A673 (cell line): ENCODE data around the gene PRR5. TPM values are rescaled to one million over a fixed set of nuclear protein-coding genes. Genes with fewer than 3 reads are reported as not detected.
"Not testable (repeated sequence)": the region's sequence is repeated elsewhere in the genome, so short reads cannot be mapped to it uniquely, and the experiment has no call there.

Source experiments
- Bru-seq: library from RNA; stranded (reverse); fragments of 400-500 nt; gene quantifications from one replicate; lab custom pipeline; 2021; lab: Mats Ljungman, UMichigan
- BruChase-seq, 2 experiments: library from RNA; stranded (reverse); fragments of 400-500 nt; gene quantifications; one replicate each; lab custom pipeline; 2021; lab: Mats Ljungman, UMichigan
- BruUV-seq: library from RNA; stranded (reverse); fragments of 400-500 nt; replicated peaks from 2 replicates; lab custom pipeline; 2021; lab: Mats Ljungman, UMichigan
- CTCF ChIA-PET: fragments of 300-600 bp; sonication (Branson Sonifier 250); formaldehyde crosslinking; loops from one replicate; lab custom pipeline; 2022; ENCODE audit warnings: antibody characterized with exemption; lab: Charles Lee
- POLR2A ChIA-PET: fragments of 300-600 bp; sonication (Branson Sonifier 250); formaldehyde crosslinking; loops from one replicate; lab custom pipeline; 2022; ENCODE audit warnings: antibody characterized with exemption; ENCODE audit not compliant: low non-redundant PET; lab: Charles Lee
- DNase-seq: peaks from one replicate; pipeline ENCODE4 v3.0.0-alpha.2; 2015; ENCODE audit warnings: low spot score
- H3K27ac ChIP-seq: fragments of 200-600 bp; sonication (generic); 2 replicates; pipeline ENCODE4 v1.5.1; 2016; ENCODE audit warnings: mixed run types, low read depth, mild to moderate bottlenecking, mixed read lengths, antibody characterized with exemption, low read length; ENCODE audit not compliant: poor library complexity, severe bottlenecking
- H3K27me3 ChIP-seq: fragments of 200-600 bp; sonication (generic); replicated peaks from 2 replicates; pipeline ENCODE4 v1.6.1; 2017; ENCODE audit warnings: mixed run types, low read depth, mild to moderate bottlenecking, mixed read lengths, antibody characterized with exemption, low read length; ENCODE audit not compliant: insufficient read depth, poor library complexity
- H3K36me3 ChIP-seq: fragments of 200-600 bp; sonication (generic); 2 replicates; pipeline ENCODE4 v1.6.1; 2016; ENCODE audit warnings: mixed run types, mild to moderate bottlenecking, mixed read lengths, antibody characterized with exemption, low read length; ENCODE audit not compliant: insufficient read depth, poor library complexity, severe bottlenecking
- H3K4me1 ChIP-seq: fragments of 200-600 bp; sonication (generic); 2 replicates; pipeline ENCODE4 v1.6.1; 2017; ENCODE audit warnings: mixed run types, mild to moderate bottlenecking, mixed read lengths, antibody characterized with exemption, low read length; ENCODE audit not compliant: insufficient read depth, poor library complexity, severe bottlenecking
- H3K4me3 ChIP-seq: fragments of 200-600 bp; sonication (generic); 2 replicates; pipeline ENCODE4 v1.5.1; 2016; ENCODE audit warnings: low read depth, mixed run types, mild to moderate bottlenecking, mixed read lengths, low read length; ENCODE audit not compliant: poor library complexity, severe bottlenecking
- H3K9me3 ChIP-seq: fragments of 200-600 bp; sonication (generic); 2 replicates; pipeline ENCODE4 v1.6.1; 2016; ENCODE audit warnings: mixed run types, low read depth, mild to moderate bottlenecking, mixed read lengths, antibody characterized with exemption, low read length; ENCODE audit not compliant: poor library complexity, severe bottlenecking
- CTCF ChIP-seq: fragments of 300-800, 200-600 bp; sonication (generic); conservative IDR thresholded peaks from 2 replicates; pipeline ENCODE4 v1.5.1; 2017; ENCODE audit warnings: low read depth, mild to moderate bottlenecking, antibody characterized with exemption, low read length, moderate library complexity, mixed read lengths
- EZH2 ChIP-seq: fragments of 200-600 bp; sonication (generic); IDR thresholded peaks from 2 replicates; pipeline ENCODE4 v1.6.1; 2017; ENCODE audit warnings: borderline replicate concordance, low read depth, mild to moderate bottlenecking, mixed read lengths, antibody characterized with exemption, low read length; ENCODE audit not compliant: poor library complexity, severe bottlenecking
- intact Hi-C: fragments of 100-400 bp; cut with micrococcal nuclease; formaldehyde crosslinking; loops from one replicate; pipeline ENCODE4 v1.10.0; 2022; ENCODE audit not compliant: unreplicated experiment
- long read RNA-seq: library from polyadenylated mRNA; stranded (forward); transcript quantifications from one replicate; pipeline ENCODE4 v2.0.0, GENCODE V29; 2022
- total RNA-seq: library from RNA; stranded (reverse); gene quantifications from 2 replicates; pipeline ENCODE4 v1.2.3, GENCODE V29; 2021

Gene PRR5
- total RNA-seq (15.6 and 17.9 TPM in 2 replicates), Bru-seq, nascent RNA (percentile 21 among the genes with signal in this experiment), BruChase-seq, experiment 1, labeled RNA remaining after a 2-hour chase (percentile 24 among the genes with signal in this experiment), BruChase-seq, experiment 2, labeled RNA remaining after a 6-hour chase (percentile 27 among the genes with signal in this experiment)
- long read RNA-seq, transcript PRR5-202 (8 exons, 1,878 nt): major isoform, 10 of 25 reads
- long read RNA-seq, partial matches to known transcripts: 4 of 25 reads
- long read RNA-seq, other reads (novel, unspliced or antisense): 8 of 25 reads

GRCh38 chr22:44701824-44702478 is at the start of gene PRR5:
Gene PRR5 (plus strand): TSS chr22:44702204. CDS start chr22:44702475, 271 bp downstream.
- peaks cover 4% of the 10 kb centered on the region for H3K4me1 ChIP-seq
- no peaks in the 10 kb centered on the region for H3K9me3 ChIP-seq
- H3K27ac ChIP-seq: peak within 1 kb of the TSS; percentile 64
- ChIA-PET CTCF (no interaction called here), POLR2A (no interaction called here)
- no peaks in the 10 kb centered on the region for H3K36me3 ChIP-seq
- H3K27me3 ChIP-seq: no peaks in the 10 kb centered on the region
- no TSS peak for BruUV-seq
- peak within 1 kb of the TSS; percentile 87 for H3K4me3 ChIP-seq
- no peak for TF ChIP-seq EZH2
- TF ChIP-seq CTCF: no peak
- intact Hi-C loops: no loop called here
- peak; percentile 56 for DNase-seq

GRCh38 chr22:44652866-44653265 is 49.1 kb upstream of the PRR5 start:
- H3K27me3 ChIP-seq, H3K36me3 ChIP-seq, DNase-seq, intact Hi-C loops, H3K27ac ChIP-seq, BruUV-seq, POLR2A ChIA-PET, H3K4me3 ChIP-seq, H3K9me3 ChIP-seq, CTCF ChIA-PET, H3K4me1 ChIP-seq: not testable (repeated sequence)

- no peak overlapping the region for H3K4me3 ChIP-seq
- POLR2A ChIA-PET: no interaction called here
- H3K36me3 ChIP-seq: no peaks in the 10 kb centered on the region
- no peak overlapping the region for H3K27ac ChIP-seq
- no peaks in the 10 kb centered on the region for H3K4me1 ChIP-seq
- intact Hi-C loops: no loop called here
- no peak for DNase-seq
- no TSS peak for BruUV-seq
- no peaks in the 10 kb centered on the region for H3K9me3 ChIP-seq
- CTCF ChIA-PET: interaction anchor here (0.5 kb wide), 1 partner anchor 27 kb away, joined by 3 read pairs; no protein-coding TSS in a partner anchor
- no peaks in the 10 kb centered on the region for H3K27me3 ChIP-seq
- no peak for TF ChIP-seq CTCF
- no peak for TF ChIP-seq EZH2
These were observed 43.6 kb upstream of the PRR5 start for GRCh38 chr22:44658311-44658953.
